SIG-M5 treated with dmso at 0.1 percent for 504 hours (cell line): Measurements from ENCODE around the gene GJD4.

Source experiments
- DNase-seq: peaks from one replicate; lab custom pipeline; 2025; ENCODE audit not compliant: unreplicated experiment; lab: John Stamatoyannopoulos, UW

The GJD4 gene

DNA sequence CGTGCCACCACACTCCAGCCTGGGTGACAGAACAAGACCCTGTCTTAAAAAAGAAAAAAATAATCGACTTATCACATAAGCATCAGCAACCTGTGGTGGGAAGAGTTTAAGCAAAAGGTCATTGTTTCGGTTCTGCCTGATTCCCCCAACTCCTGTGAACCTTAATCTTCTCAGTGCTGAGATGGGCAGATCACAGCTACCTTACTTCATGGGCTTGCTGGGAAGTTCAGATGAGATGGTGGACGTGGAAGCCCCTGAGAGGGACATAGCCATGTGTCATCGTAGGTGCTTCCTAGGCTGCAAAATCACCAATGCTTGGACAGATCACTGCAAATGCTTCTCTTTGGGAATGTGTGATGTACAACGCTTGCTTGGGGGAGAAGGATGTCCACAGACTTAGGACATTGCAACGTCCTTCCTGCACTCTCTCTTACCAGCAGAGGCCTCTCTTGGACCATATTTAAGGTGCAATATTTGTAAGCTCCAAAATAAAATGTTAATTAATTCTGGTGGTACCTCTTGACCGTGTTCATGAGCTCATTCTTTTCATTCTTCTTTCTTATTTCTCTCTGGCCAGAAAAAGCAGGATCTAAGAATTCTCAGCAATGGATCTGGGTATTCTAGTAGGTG, 8.6 kb downstream of the GJD4 start:
- peak; percentile 15 for DNase-seq

DNA sequence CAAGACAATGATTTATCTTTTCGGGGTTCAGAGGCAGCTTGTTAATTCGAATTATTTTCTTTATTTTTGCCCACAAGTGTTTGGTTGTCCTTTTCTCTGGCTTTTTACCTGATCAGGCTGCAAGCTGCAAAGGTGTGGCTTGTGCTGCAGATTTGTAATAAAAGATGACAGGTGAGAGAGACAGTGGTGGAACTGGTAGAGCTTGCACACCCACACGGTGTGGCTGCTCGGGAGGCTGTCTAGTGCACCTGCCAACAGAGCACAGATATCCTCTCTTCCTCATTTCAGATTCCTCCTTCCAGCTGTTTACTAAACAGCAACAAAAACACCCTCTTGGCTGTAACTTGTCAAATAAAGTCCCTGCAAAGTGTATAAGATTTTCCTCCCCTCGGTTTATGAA, 9.2 kb downstream of the GJD4 start:
- DNase-seq, result no peak

DNA sequence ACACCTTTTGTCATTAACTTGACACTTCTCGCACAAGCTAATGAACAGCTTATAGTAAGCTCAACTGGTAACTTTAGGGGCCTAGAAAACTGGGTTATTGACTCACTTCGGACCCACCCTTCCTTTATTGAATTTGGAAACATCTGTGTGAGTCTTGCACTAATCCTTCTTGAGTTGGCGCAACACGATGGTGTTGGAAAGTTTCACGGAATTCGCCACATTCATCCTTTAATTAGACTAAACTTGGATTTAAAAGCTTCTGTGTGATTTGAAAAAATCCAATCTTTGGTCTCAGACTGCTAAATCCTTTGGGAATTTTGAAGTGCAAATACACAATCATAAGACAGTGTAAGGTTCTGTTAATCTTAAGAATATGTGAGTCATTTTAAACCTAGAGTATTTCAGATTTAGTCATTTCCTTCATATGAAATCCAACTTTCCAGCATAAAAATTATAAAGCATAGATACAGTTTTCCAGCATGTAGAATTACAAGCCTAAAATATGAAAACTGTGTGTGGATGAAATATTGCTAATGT, 21.9 kb downstream of the GJD4 start:
- no peak for DNase-seq

DNA sequence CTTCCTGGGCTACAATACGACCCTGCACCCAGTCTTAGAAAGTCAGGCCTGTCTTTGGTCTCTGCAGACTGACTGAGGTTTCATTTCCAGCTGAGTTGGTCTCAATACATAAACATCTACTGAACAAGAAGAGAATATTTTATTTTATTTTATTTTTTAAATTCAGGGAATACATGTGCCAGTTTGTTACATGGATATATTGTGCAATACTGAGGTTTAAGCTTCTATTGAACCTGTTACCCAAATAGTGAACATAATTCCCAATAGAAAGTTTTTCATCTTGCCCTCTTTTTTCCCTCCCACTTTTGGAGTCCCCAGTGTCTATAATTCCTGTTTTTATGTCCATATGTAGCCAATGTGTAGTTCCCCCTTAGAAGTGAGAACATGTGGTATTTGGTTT, 26.3 kb downstream of the GJD4 start:
- DNase-seq, result no peak

DNA sequence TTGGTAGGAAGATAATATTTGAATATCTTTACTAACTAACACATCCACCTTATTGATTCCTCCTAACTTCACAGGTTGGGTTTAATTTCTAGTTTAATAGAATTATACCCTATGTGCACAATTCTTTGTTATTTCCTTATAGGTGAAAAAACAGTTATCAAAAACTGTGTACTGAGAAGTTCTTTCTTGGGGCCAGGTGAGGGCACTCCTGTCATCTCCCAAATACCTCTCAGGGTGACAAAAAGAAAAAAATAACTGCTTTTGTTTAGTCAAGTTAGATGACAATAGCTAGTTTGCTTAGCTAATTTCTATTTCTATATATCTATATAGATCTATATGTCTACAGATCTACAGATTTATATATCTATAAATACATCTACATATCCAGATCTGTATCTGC, 26.9 kb downstream of the GJD4 start:
- DNase-seq, result no peak

DNA sequence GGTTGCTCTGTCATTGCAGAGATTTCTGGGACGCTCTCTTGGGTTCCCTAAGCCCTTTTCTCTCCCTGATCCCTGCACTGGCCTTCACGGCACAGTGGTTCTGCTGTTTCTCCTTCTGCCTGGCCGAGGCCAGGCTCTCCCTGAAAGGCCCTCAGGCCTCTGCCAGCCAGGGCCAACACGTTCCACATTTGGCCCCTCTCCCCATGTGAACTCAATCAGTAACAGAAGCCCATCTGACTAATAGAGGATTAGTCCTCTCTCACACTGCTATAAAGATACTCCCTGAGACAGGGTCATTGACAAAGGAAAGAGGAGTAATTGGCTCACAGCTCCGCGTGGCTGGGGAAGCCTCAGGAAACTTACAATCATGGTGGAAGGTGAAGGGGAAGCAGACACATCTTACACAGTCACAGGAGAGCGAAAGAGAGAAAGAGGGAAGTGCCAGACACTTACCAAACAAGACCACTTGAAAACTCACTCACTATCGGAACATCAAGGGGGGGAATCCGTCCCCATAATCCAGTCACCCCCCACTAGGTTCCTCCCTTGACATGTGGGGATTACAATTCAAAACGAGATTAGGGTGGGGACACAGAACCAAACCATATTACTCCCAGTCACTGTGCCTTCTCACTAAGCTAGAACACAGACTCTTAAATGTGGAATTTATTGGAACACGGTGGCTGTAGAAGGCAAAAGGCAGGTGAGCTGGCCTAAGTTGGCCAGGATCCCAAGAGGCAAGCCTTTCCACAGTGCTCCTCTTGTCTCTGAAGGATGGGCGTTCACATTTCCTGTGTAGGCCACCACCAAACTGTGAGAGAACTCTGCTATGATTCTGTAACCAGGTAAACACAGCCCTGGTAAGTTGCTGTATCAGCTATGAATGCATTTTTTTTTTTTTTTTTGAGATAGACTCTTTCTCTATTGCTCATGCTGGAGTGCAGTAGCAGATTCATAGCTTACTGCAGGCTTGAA, 28.2 kb downstream of the GJD4 start:
- DNase-seq, result no peak

DNA sequence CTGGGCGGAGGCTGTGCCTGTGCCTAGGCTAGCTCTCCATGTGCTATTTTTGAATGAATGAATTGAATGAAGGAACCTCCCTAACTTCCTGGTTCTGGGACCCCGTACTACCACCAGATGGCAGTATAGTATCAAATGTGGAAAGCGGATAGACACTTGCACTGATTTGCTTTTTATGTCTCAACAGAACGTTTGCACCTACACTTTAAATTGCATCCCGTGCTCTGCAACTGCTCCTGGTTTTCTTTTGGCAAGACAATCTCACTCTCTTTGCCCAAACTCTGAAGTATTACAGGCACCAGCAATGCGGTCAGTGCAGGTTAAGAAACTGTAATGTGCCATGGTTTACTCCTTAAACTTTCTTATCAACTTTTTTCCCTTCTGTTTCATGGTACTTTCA, 30.4 kb downstream of the GJD4 start:
- peak; percentile 50 for DNase-seq

DNA sequence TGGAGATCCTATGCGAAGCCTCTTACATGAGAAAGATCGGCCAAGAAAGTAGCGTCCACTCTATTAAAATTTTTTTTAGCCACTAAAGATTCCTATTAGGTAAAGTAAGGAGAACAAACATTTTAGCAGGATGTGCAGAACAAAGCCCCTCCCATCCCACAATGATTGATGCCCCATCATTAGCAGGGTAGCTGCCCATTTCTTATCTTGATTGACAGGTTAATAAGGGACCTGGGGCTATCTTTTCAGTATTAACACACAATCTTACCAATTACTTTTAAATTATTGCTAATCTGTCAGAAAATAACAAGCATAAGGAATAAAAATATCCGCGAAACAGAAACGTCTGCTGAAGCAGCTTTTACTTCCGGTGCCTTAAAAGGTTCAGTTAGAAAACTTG, 31.8 kb downstream of the GJD4 start:
- DNase-seq, result no peak

DNA sequence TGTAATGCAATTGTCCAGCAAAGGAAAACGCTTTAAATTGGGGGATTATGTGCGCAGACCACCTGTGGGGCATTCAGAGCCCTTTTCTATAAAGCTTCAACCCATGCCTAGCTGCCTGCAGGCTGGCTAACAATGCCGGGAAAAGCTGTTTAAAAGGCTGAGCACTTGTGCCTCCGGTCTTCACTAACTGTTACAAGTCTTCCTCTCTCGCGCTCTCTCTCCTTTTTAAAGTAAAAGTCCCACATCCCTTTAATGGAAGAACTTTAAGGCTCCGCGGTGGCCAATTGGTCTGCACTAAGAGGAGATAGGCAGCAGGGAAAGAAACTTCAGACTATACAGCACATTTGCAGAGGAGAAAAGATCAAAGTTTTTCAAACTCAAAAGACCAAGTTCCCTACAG, 32.3 kb downstream of the GJD4 start:
- DNase-seq, result no peak

DNA sequence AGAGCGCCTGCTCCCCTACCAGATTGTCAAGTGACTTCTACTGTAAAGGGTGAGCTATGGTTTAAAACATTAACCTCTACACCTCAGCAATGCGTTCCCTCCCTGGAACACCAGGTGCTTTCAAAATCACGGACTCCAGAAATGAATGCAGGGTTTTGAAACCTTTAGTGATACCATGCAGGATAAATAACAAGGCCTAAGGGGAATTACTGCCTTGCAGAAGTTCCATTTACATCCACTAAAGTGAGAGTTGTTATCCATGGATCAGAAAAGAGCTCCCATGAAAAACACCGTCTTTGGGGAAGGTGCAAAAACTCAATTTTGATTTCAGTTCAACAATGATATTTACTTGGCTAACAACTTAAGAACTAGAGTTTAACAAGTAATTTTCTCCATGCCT, 33.0 kb downstream of the GJD4 start:
- no peak for DNase-seq

DNA sequence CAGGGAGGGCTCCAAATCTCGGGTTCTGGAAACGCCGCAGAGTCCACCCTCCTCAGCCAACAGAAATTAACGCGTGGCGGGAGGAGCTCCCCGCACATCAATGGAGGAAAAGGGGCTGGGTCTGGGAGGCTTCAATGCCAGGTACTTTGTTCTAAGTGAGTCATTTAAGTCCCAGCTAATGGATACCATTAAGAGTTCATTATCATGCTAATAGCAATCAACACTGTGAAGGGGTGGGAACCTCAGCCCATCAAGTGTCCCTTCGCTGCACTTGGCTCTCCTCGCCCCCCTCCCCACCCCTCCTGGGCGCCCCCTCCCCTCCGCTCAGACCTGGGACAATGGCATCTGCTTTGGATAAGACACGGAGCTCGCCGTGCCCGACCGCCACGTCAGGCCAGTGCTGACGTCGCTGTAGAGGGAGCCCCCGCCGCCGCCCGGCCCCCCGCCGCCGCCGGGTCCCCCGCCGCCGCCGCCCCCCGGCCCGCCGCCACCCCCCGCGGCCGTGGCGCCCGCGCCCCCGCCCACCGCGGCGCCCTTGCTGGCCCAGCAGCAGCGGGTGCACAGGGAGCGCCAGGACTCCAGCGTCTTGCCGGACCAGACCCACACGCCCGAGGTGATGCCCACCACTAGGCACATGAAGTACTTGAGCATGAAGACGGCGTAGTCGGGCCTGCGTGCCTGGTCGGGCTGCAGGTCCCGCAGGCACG, 34.0 kb downstream of the GJD4 start:
- DNase-seq, result no peak

DNA sequence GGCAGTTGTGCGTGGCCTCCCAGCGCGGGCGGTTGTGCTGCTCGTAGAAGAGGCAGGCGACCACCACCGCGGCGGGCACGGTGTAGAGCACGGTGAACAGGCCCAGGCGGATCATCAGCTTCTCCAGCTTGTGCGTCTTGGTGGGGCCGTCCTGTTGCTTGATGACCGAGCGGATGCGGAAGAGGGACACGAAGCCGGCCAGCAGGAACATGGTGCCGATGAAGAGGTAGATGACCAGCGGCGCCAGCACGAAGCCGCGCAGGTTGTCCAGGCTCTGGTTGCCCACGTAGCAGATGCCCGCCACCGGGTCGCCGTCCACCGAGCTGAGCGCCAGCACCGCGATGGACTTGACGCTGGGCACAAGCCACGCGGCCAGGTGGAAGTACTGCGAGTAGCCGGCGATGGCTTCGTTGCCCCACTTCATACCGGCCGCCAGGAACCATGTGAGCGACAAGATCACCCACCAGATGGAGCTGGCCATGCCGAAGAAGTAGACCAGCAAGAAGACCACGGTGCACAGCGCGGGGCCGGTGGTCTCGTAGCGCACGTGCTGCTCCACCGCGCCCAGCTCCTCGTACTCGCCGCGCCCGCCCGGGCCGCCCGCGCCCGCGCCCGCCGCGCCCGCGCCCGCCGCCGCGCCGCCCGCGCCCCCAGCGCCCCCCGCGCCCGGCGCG, 34.7 kb downstream of the GJD4 start:
- no peak for DNase-seq

DNA sequence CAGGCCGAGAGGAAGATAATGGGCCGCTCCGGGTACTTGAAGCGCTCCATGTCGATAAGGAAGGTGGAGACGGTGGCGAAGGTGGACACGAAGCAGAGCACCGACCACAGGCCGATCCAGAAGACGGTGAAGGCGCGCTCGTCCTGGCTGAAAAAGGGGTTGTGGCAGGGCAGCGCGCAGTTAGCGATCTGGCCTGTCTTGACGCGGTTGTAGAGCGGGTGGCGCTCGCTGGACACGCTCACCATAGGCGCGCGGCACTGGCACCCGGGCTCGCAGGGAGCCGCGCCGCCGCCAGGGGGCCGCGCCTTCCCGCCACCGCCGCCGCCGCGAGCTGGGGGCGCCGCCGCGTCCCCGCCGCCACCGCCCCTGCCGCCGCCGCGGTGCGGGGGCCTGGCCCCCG, 35.3 kb downstream of the GJD4 start:
- DNase-seq, result no peak

DNA sequence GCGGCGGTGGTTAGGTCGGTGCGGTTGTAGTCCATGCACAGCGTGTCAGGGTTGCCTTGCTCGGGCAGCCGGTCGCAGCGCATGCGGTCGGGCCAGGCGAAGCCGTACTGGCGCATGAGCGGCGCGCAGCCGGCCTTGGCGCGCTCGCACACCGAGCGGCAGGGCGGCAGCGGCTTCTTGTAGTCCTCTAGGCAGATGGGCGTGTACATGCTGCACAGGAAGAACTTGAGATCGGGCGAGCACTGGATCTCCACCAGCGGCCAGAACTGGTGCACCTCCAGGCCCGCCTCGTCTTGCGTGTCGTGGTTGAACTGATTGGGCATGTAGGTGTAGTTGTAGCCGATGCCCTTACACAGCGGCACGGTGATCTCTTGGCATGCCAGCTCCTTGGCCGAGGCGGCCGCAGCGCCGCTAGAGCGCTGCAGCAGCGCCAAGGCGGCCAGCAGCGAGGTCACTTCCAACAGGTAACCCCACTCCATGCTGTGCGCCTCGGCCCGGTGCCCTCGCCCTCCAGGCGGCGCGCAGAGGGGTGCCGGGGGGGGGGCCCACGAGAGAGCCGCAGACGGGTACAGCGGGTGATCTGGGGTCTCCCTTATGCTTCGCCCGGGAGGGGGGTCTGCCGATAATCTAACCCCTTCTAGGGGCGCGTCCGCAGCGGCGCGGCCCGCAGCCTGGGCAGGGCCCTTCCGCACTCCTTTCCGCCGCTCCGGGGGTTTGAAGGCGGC, 36.0 kb downstream of the GJD4 start:
- DNase-seq, result peak; percentile 16

DNA sequence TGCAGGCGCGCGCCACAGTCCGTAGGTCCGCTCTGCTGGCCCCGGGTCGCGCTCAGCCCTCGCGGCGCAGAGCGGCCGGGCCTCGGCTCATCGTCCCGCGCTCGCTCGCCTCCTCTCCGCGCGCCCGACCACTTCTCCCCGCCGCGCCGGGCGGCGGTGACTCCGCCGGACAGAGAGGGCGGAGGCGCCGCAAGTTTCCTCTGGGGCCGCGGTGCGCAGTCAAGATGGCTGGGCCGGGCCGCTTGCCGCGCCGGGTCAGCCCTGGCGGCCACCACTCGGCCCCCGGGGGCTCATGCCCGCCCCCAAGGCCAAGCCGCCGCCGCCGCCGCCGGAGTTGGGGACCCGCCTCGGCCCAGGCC, 36.5 kb downstream of the GJD4 start:
- DNase-seq, result no peak

DNA sequence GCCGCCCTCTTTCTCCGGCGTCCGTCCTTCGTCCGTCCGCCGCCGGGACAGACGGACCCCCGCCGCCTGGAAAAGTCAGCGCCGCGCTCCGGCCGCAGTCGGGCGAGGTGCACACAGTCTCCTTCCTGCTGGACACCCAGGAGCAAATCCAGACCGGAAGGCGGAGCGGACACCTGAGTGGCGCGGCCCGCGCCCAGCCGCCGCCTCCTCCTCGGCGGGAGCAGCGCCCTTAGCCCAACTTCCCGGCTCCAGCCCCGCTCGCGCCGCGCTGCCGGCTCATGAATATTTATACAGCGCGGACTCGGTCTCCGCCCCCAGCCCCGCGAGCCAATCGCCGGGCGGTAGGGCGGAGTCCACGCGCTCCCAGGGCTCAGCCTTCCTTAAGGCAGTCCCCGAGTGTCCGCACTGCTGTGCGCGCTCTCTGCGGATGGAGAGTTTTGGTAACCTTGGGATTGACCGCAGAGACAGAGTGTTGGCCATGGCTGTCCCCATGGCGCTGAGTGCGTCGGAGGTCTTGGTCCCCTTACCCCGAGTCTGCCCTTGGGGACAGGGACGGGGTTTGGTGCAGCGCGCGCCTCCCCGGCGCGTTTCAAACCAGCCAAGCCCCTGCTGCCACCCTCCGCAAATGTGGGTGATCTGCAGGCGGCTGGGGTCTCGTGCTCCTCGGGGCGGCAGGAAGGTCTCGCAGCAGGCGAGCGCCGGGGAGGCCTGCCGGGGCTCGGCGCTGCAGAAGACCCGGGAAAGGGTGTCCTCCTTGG, 37.1 kb downstream of the GJD4 start, which contains the start of gene FZD8:
Gene FZD8, minus strand, starts transcription at position 262 of the 758 bp plus-strand sequence. CDS start 867 bp downstream, outside the sequence.
- DNase-seq, result peak; percentile 69

DNA sequence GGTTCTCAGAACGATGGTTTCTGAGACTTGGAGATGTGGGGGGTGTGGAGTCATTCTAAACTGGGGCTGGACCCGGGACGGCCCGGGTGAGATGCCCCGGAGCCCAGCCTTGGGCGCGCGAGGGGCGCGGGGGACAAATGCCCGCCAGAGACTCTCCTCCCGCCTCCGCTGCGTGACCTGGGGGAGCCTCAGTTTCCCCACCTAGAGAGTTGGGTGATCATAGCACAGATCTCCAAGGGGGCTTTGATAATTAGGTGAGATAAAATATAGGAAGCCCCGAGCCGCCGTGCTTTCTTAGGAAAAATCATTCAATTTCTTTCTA, 37.6 kb downstream of the GJD4 start:
- no peak for DNase-seq

DNA sequence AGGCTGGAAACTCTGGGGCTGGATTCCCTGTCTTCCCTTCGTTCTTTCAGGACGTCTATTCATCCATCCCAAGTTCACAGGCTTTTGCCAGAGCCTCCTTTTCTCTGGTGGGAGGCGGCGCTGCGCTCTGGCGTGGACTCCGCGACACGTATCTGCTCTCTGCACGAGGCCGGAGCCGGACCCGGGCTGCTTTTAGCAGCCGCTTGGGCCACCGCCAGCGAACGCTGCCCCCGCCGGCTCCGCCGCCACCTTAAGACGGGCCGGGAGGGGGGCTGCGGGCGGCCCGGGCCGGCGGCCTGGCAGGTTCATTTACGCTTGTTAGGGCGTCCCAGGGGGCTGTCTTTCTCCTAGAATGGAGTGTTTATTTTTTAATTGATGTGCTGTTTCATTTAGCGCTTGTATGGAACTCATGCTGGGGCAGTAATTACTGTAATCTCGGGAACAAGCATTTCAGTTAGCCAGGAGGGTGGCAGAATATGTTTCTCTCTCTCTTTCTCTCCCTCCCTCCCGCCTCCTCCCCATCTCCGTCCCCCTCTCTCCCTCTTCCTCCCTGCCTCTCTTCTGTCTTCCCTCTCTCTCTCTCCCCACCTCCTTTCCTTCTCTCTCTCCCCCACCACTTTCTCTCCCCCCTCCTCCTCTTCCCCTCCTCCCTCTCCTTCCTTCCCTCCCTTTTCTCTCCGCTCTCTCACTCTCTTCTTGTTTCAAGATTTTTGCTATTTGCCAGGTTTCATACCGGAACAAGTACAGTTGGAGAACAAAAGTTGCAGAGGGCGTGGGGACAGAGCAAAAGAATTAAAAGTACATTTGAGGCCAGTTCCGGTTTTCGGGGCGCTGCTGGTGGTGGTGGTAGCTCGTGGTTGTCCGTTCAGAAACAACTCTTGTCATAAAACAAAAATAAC, 38.3 kb downstream of the GJD4 start:
- DNase-seq, result peak; percentile 30
